GM21360 (cell line): Measurements from ENCODE around the gene ACER1.

Experiments
- ATAC-seq: cut with Tn5 transposase; IDR thresholded peaks from one replicate; pipeline ENCODE4 v1.9.1; 2021; ENCODE audit warnings: mild to moderate bottlenecking, moderate library complexity; ENCODE audit not compliant: unreplicated experiment

The ACER1 gene

DNA sequence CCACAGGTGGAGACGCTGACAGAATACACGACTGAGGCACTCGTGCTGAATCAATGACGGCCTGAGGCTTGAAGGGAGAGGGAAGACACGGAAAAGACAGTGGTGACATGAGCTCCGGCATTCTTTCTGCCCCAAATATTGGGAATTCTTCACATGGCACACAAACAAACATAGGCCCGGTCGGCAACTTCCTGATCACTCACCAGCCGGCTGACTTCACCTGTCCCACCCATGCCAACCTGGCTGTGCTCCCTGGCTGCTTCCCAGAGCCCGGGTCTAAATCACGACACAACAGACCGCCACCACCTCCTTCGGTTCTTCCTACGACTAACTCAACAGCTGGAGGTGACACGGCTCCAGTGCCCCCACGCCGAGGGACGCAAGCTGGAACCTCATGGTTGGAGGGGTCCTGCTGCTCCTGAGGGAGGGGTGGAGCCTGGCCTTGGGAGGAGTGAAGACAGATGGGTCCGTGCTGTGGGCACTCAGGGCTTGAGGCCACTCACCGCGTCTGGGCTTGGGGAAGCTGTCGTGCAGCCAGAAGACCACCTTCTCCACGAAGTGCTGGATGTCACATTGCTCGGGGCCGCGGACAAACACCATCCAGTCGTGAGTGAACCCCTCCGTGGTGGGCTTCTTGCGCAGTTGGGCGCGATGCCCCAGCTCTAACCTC, 63.2 kb downstream of the ACER1 start:
- no peak for ATAC-seq

GRCh38 chr19:6269101-6269886, 64.1 kb downstream of the ACER1 start:
- ATAC-seq = no peak

GRCh38 chr19:6268382-6268771, 65.0 kb downstream of the ACER1 start:
- no peak for ATAC-seq

GRCh38 chr19:6267552-6268381, 65.6 kb downstream of the ACER1 start:
- no peak for ATAC-seq

DNA sequence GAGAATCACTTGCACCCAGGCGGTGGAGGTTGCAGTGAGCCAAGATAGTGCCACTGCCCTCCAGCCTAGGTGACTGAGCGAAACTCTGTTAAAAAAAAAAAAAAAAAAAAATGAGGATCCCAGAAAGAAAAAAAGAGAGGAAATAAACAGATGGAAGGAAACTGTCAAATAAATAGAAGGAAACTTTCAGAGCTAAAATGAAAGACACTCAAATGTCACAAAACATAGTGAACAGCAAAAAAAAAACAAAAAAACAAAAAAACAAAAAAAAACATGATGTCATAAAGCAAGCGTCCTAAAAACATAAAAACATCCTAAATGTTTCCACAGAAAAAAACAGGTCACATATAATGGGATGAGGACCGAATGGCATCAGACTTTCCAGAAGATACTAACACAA, 68.6 kb downstream of the ACER1 start:
- ATAC-seq = no peak

GRCh38 chr19:6263735-6264444, 69.5 kb downstream of the ACER1 start:
- no peak for ATAC-seq

DNA sequence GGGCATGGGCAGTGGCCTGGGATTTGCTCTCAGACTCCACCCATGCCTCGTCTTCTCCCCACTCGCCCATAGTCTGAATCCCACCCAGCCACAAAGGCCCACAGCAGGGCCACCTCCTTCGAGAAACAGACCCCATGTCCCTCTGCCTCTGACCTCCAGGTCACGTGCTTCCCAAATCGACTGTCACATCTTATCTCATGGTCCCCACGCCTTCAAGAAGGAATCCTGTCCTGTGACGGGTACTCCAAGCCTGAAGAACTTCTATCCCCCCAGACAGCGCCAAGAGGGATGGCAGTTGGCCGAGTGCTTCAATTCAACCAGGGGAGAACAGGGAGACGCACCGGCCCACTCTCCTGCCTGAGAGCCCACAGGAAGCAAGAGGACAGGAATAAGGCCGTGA, 70.1 kb downstream of the ACER1 start:
- no peak for ATAC-seq

DNA sequence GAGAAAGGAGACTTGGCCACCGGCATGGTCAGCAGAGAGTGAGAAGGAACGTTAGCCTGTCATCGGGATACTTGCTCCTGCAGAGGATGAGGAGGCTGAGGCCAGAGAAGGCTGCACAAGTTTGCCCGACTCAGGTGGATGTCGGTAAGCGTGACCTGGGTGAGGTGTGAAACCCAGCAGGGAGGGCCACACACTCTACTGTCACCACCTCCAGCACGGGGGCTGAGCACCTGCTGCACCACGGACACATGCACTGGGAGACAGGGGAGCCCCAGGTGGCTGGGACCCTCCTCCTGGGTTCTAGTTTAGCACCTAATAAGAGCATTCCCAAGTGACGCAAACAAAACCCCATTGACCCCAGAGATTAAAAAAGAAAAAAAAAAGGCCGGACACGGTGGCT, 70.9 kb downstream of the ACER1 start:
- no peak for ATAC-seq

- ATAC-seq = no peak
These were observed 71.5 kb downstream of the ACER1 start for GRCh38 chr19:6261883-6262282.

DNA sequence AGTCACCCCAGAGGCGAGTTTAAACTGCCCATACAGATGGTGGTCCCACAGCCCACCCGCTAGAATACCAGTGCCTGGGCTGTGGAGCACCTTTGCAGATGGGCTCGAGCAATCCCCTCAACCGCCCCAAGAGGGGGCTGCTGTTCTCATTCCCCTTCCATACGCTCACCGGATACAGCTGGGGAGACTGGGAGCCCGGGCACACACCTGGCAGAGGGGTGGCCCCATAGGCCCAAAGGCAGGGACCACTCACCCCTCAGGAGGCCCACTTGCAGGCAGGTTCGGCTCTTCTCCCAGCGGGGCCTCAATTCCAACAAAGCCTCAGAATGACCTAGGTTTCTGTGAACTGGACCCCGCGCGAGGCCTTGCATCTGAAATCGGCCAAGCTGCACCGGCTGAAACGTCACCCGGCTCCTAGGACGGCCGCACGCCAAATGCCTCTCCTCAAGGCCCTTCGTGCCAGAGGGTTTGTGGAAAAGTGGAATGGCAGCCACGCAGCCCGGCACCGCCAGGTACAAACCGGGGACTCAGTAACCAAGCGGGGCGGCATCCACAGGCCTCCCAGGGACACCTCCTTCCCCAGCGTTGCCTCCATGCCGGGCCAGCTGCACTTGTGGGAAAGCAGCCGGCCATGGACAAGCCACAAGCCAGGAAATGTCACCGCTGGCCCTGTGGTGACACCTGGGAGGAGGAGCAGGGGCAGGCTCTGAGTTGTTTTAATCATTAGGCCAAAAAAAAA, 72.3 kb downstream of the ACER1 start:
- no peak for ATAC-seq

GRCh38 chr19:6260376-6260775, 73.0 kb downstream of the ACER1 start:
- no peak for ATAC-seq

- ATAC-seq = no peak
These were observed 74.0 kb downstream of the ACER1 start for GRCh38 chr19:6259312-6259861.

- no peak for ATAC-seq
These were observed 74.5 kb downstream of the ACER1 start for GRCh38 chr19:6258812-6259311.
